ENCODE data around the gene DUSP14.

DNA sequence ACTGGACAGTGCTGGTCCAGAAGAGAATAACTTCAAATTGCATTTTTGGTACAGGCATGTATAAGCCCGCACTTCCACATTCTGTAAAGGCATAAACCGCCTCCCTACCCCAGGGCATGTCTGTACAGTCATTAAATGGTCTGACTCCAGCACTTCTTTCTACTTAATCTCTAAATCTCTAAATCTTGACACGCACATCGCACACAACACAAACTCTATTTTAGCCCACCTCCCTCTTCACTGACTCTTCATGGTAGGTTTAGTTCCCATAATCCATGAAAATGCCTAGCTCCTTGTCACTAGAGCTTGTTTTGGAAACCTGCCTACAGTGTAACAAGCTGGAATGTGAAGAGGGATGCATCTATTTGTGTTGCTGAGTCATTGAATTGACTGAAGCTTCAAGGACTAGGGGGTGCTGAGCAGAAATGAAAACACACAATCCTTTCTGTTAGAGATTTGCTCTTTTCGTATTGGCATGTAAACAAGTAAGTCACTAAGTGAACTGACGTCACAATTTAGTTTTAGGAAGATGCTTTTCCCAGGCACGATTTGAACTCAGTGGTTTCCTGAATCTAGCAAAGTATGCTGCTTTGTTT lies 1.6 kb upstream of the DUSP14 start:
- no peak for TF ChIP-seq POLR2A (IDR thresholded peaks at IDR 0.05)
- TF ChIP-seq, protein P1, sequence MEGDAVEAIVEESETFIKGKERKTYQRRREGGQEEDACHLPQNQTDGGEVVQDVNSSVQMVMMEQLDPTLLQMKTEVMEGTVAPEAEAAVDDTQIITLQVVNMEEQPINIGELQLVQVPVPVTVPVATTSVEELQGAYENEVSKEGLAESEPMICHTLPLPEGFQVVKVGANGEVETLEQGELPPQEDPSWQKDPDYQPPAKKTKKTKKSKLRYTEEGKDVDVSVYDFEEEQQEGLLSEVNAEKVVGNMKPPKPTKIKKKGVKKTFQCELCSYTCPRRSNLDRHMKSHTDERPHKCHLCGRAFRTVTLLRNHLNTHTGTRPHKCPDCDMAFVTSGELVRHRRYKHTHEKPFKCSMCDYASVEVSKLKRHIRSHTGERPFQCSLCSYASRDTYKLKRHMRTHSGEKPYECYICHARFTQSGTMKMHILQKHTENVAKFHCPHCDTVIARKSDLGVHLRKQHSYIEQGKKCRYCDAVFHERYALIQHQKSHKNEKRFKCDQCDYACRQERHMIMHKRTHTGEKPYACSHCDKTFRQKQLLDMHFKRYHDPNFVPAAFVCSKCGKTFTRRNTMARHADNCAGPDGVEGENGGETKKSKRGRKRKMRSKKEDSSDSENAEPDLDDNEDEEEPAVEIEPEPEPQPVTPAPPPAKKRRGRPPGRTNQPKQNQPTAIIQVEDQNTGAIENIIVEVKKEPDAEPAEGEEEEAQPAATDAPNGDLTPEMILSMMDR (IDR thresholded peaks at IDR 0.05), result no peak
